ENCODE measurements around the gene EFNA3. TPM values are rescaled to one million over a fixed set of nuclear protein-coding genes. Genes with fewer than 3 reads are reported as not detected.

EFNA3 gene
- total RNA-seq, 1 experiment from 2014 or later, result 12.5 TPM

DNA sequence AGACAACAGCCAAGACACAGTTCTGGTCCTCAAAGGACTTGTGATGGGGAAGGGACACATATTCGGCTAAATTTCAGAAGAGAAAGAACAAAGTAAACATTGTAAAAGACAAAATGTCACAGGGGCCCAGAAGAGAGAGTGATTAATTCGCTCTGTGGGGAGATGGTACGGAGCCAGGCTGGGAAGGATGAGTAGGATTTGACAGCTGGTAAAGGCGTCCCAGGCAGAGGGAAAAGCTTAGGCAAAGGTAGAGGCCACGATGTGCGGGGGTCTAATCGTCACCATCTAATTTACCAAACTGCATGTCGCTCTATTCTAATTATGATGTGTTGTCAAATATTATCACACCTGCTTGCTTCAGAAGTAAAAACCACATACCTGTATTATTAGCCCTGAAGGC is 31.7 kb downstream of the EFNA3 start:
- no peak overlapping the region for H3K27ac Mint-ChIP-seq
- TF ChIP-seq KAT7 (CRISPR knock-in tag; IDR thresholded peaks at IDR 0.05; ENCODE audit: borderline replicate concordance) (no peak), SOX15 (CRISPR knock-in tag; IDR thresholded peaks at IDR 0.05) (no peak), ZBTB21 (CRISPR knock-in tag; IDR thresholded peaks at IDR 0.05; ENCODE audit: borderline replicate concordance) (no peak), FOXK1 (CRISPR knock-in tag; IDR thresholded peaks at IDR 0.05) (no peak), CREB1 (CRISPR knock-in tag; IDR thresholded peaks at IDR 0.05) (no peak), ZNF219 (CRISPR knock-in tag; IDR thresholded peaks at IDR 0.05; ENCODE audit: borderline replicate concordance) (no peak), STAT6 (CRISPR knock-in tag; conservative IDR thresholded peaks at IDR 0.05; ENCODE audit: low read depth) (no peak), CREM (CRISPR knock-in tag; IDR thresholded peaks at IDR 0.05) (no peak), RELA (CRISPR knock-in tag; IDR thresholded peaks at IDR 0.05; ENCODE audit: borderline replicate concordance) (no peak), ZNF423 (CRISPR knock-in tag; IDR thresholded peaks at IDR 0.05) (no peak)
- TF ChIP-seq, protein P1, sequence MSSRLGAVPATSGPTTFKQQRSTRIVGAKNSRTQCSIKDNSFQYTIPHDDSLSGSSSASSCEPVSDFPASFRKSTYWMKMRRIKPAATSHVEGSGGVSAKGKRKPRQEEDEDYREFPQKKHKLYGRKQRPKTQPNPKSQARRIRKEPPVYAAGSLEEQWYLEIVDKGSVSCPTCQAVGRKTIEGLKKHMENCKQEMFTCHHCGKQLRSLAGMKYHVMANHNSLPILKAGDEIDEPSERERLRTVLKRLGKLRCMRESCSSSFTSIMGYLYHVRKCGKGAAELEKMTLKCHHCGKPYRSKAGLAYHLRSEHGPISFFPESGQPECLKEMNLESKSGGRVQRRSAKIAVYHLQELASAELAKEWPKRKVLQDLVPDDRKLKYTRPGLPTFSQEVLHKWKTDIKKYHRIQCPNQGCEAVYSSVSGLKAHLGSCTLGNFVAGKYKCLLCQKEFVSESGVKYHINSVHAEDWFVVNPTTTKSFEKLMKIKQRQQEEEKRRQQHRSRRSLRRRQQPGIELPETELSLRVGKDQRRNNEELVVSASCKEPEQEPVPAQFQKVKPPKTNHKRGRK (CRISPR knock-in tag; IDR thresholded peaks at IDR 0.05; ENCODE audit: borderline replicate concordance), result no peak
- TF ChIP-seq, protein P2, sequence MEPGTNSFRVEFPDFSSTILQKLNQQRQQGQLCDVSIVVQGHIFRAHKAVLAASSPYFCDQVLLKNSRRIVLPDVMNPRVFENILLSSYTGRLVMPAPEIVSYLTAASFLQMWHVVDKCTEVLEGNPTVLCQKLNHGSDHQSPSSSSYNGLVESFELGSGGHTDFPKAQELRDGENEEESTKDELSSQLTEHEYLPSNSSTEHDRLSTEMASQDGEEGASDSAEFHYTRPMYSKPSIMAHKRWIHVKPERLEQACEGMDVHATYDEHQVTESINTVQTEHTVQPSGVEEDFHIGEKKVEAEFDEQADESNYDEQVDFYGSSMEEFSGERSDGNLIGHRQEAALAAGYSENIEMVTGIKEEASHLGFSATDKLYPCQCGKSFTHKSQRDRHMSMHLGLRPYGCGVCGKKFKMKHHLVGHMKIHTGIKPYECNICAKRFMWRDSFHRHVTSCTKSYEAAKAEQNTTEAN (CRISPR knock-in tag; IDR thresholded peaks at IDR 0.05), result no peak
- TF ChIP-seq, protein P3, sequence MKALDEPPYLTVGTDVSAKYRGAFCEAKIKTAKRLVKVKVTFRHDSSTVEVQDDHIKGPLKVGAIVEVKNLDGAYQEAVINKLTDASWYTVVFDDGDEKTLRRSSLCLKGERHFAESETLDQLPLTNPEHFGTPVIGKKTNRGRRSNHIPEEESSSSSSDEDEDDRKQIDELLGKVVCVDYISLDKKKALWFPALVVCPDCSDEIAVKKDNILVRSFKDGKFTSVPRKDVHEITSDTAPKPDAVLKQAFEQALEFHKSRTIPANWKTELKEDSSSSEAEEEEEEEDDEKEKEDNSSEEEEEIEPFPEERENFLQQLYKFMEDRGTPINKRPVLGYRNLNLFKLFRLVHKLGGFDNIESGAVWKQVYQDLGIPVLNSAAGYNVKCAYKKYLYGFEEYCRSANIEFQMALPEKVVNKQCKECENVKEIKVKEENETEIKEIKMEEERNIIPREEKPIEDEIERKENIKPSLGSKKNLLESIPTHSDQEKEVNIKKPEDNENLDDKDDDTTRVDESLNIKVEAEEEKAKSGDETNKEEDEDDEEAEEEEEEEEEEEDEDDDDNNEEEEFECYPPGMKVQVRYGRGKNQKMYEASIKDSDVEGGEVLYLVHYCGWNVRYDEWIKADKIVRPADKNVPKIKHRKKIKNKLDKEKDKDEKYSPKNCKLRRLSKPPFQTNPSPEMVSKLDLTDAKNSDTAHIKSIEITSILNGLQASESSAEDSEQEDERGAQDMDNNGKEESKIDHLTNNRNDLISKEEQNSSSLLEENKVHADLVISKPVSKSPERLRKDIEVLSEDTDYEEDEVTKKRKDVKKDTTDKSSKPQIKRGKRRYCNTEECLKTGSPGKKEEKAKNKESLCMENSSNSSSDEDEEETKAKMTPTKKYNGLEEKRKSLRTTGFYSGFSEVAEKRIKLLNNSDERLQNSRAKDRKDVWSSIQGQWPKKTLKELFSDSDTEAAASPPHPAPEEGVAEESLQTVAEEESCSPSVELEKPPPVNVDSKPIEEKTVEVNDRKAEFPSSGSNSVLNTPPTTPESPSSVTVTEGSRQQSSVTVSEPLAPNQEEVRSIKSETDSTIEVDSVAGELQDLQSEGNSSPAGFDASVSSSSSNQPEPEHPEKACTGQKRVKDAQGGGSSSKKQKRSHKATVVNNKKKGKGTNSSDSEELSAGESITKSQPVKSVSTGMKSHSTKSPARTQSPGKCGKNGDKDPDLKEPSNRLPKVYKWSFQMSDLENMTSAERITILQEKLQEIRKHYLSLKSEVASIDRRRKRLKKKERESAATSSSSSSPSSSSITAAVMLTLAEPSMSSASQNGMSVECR (CRISPR knock-in tag; IDR thresholded peaks at IDR 0.05; ENCODE audit: borderline replicate concordance), result no peak
- H3K9me3 Mint-ChIP-seq, result no peaks in the 10 kb centered on the region
- no peak for DNase-seq (ENCODE audit: low spot score)
- H3K27me3 Mint-ChIP-seq (ENCODE audit: low read depth), result peaks cover 7% of the 10 kb centered on the region
- ChIA-PET POLR2A (no interaction called here), CTCF (interaction anchor here (1.0 kb wide), 1 partner anchor 57 kb away, joined by 5 read pairs; no protein-coding TSS in a partner anchor)
- peaks cover 4% of the 10 kb centered on the region; the same call in 1 of the 2 replicates for H3K4me1 Mint-ChIP-seq
- ATAC-seq, result no peak
- H3K36me3 Mint-ChIP-seq, result no peaks in the 10 kb centered on the region
- H3K4me3 Mint-ChIP-seq, result no peak overlapping the region

DNA sequence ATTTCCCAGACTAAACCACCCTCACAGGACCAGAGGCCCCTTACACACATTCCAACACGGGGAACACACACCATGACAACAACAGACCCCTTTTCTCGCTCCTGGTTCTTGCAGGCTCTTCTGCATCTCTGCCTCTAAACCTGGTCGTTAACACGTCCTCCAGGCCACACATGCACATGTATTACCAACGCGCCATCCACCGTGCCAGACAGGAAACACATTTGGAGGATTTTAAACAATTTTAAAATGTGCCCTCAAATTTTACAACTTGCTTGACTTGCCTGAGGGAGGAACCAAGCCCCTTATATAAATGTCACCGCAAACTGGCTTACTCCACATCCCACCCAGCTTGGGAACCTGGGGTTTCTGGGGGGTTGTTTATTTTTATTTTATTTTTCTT is 32.2 kb downstream of the EFNA3 start:
- Mint-ChIP-seq H3K4me1 (peaks cover 4% of the 10 kb centered on the region; the same call in 1 of the 2 replicates), H3K9me3 (no peaks in the 10 kb centered on the region), H3K36me3 (no peaks in the 10 kb centered on the region), H3K27ac (no peak overlapping the region; the same call in 1 of the 2 replicates), H3K27me3 (ENCODE audit: low read depth) (peaks cover 7% of the 10 kb centered on the region), H3K4me3 (no peak overlapping the region)
- no peak for DNase-seq (ENCODE audit: low spot score)
- ATAC-seq, result no peak
- CTCF ChIA-PET, result interaction anchor here (1.0 kb wide), 1 partner anchor 57 kb away, joined by 5 read pairs; no protein-coding TSS in a partner anchor
- POLR2A ChIA-PET, result no interaction called here
- TF ChIP-seq ZBTB21 (CRISPR knock-in tag; IDR thresholded peaks at IDR 0.05; ENCODE audit: borderline replicate concordance) (no peak), ZNF219 (CRISPR knock-in tag; IDR thresholded peaks at IDR 0.05; ENCODE audit: borderline replicate concordance) (no peak), E2F5 (CRISPR knock-in tag; IDR thresholded peaks at IDR 0.05) (no peak), RELA (CRISPR knock-in tag; IDR thresholded peaks at IDR 0.05; ENCODE audit: borderline replicate concordance) (no peak), NR3C1 (CRISPR knock-in tag; conservative IDR thresholded peaks at IDR 0.05; ENCODE audit: low read depth) (no peak), ZNF138 (CRISPR knock-in tag; conservative IDR thresholded peaks at IDR 0.05) (no peak), KAT7 (CRISPR knock-in tag; IDR thresholded peaks at IDR 0.05; ENCODE audit: borderline replicate concordance) (no peak), ZNF121 (CRISPR knock-in tag; IDR thresholded peaks at IDR 0.05) (no peak), FOXK1 (CRISPR knock-in tag; IDR thresholded peaks at IDR 0.05) (no peak)
- TF ChIP-seq, protein P4, sequence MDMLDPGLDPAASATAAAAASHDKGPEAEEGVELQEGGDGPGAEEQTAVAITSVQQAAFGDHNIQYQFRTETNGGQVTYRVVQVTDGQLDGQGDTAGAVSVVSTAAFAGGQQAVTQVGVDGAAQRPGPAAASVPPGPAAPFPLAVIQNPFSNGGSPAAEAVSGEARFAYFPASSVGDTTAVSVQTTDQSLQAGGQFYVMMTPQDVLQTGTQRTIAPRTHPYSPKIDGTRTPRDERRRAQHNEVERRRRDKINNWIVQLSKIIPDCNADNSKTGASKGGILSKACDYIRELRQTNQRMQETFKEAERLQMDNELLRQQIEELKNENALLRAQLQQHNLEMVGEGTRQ (CRISPR knock-in tag; IDR thresholded peaks at IDR 0.05), result no peak
- TF ChIP-seq, protein P2 (CRISPR knock-in tag; IDR thresholded peaks at IDR 0.05), result no peak
- TF ChIP-seq, protein P5, sequence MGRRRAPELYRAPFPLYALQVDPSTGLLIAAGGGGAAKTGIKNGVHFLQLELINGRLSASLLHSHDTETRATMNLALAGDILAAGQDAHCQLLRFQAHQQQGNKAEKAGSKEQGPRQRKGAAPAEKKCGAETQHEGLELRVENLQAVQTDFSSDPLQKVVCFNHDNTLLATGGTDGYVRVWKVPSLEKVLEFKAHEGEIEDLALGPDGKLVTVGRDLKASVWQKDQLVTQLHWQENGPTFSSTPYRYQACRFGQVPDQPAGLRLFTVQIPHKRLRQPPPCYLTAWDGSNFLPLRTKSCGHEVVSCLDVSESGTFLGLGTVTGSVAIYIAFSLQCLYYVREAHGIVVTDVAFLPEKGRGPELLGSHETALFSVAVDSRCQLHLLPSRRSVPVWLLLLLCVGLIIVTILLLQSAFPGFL (CRISPR knock-in tag; IDR thresholded peaks at IDR 0.05; ENCODE audit: borderline replicate concordance), result no peak
